ENCODE results near the gene SUV39H1.
"Not testable (repeated sequence)": the region's sequence is repeated elsewhere in the genome, so short reads cannot be mapped to it uniquely, and the experiment has no call there.

Gene SUV39H1

DNA sequence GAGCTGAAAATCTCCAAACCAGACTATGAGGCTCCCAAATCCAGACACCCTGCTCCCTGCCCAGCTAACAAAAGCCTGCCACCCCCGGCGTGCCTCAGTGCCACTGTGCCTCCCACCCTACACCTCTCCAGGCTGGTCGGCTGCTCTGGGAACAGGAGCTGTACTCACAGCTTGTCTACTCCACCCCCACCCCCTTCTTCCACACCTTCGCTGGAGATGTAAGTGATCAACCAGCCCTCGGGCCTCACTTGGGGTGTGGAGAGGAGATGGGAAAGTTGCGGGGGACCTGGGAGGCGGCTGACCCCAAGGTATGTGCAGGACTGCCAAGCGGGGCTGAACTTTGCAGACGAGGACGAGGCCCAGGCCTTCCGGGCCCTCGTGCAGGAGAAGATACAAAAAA is 11.1 kb upstream of the SUV39H1 start:
- no peak for DNase-seq (ENCODE audit: low read depth in 2 of 2)

DNA sequence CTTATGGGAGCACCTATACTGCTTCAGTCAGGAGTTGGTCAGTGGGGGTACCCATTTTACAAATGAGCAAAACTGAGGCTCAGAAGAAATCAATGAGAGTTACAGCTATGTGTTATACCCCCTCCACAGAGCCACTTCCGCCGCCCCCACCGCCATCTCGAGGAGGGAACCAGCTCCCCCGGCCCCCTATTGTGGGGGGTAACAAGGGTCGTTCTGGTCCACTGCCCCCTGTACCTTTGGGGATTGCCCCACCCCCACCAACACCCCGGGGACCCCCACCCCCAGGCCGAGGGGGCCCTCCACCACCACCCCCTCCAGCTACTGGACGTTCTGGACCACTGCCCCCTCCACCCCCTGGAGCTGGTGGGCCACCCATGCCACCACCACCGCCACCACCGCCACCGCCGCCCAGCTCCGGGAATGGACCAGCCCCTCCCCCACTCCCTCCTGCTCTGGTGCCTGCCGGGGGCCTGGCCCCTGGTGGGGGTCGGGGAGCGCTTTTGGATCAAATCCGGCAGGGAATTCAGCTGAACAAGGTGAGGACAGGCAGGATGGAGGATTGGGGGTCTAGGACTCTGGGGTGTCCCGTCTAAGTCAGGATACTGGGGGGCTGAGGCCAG is 7.9 kb upstream of the SUV39H1 start:
- DNase-seq (ENCODE audit: low read depth in 2 of 2) = no peak

DNA sequence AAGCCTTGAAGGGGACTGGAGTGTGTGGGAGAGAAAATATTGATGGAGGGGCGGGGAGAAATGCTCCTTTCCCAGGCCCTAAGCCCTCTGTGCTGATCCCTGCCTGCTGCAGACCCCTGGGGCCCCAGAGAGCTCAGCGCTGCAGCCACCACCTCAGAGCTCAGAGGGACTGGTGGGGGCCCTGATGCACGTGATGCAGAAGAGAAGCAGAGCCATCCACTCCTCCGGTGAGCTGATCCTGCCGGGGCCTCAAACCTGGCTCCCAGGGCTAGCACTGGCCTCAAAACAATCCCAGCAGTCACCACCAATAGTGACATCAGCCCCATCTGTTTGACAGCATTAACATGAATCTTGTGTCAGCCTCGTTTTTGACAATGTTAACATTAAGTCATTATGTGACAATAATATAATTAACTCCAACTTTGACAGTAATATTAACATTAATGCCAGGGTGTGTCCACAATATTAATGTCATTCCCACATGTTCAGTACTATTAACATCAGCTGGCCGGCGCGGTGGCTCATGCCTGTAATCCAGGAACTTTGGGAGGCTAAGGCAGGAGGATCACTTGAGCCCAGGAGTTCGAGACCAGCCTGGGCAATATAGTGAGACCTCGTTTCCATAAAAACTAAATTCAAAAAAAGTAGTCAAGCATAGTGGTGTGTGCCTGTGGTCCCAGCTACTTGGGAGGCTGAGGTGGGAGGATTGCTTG is 7.2 kb upstream of the SUV39H1 start:
- DNase-seq (ENCODE audit: low read depth in 2 of 2) = no peak

DNA sequence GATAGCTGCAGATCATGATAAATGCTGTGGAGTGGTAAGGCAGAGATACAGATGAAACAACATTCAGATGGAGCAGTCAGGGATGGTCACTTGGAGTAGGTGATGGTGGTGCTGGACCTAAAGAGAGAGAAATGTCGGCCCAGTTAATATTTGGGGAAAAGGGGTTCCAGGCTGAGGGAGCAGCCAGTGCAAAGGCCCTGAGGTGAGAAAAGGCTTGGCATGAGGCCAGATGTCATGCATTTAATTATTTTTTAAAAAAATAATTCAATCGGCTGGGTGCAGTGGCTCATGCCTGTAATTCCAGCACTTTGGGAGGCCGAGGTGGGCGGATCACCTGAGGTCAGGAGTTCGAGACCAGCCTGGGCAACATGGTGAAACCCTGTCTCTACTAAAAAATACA is 4.8 kb upstream of the SUV39H1 start:
- DNase-seq (ENCODE audit: low read depth in 2 of 2) = not testable (repeated sequence)

DNA sequence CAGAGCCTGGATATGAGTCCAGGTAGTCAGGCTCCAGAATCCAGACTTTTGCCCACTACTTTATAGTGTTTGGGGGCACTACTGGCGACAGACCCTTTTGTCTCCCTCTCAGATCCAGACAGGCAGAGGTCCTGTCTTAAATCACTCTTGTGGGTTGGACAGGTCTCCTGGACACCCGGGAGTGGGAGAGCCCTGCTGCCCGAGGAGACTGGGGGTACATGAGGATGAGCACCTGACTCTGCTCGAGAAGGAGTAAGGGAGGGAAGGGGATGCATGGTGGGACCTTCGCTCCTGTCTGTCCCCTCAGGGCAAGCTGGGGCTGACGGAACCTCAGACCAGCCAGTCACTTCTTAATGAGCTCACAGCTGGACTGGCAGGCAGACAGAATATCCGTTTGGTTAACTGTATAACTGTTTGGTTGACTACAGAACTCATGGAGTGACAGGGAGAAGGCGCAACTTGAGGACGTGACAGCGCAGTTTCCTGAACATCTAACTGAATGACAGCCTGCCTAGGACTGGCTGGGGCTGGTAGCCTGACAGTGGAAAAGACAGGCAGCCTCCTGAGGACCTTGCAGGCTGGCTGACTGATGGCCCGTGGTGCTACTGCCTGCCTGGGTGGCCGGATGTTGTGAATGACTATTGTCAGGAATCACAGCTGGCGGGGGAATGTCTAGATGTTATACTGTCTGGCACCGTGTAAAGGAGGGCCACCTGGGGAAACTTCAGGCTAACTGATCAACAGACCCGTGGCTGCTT is 1.6 kb upstream of the SUV39H1 start:
- no peak for DNase-seq (ENCODE audit: low read depth in 2 of 2)

DNA sequence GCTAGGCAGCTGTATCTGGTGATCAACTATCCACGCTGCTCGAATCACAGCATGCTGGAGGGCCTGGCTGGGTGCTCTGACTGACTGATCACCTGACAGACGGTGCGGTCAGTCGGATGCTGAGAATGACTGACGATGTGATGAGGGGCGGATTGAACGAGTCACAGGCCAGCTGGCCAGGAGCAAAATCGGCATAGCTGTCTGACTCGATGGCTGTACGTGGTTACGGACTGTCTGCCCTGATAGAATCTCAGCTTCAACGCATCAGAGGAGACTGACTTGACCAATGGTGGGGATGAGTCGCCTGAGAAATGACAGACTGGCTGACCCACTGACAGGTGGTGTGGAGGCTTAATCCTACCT is 1.0 kb upstream of the SUV39H1 start:
- DNase-seq (ENCODE audit: low read depth in 2 of 2) = no peak

DNA sequence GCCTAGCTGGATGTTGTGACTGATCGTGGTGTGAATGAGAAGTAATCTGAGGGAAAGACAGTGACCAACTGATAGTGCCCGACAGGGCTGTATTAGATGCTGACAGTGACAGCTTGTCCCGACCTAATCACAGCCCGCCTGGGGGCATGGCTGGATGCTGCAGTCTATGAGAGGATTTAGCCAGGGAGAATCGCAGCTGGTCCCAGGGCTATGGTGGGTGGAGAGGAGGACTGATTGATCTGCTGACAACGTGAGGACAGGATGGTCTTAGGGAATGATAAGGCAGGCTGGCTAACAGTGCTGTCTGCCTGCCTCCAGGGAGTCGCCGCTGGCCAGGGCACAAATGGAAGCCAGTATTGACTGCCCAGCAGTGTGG is 621 bp upstream of the SUV39H1 start:
- no peak for DNase-seq (ENCODE audit: low read depth in 2 of 2)

DNA sequence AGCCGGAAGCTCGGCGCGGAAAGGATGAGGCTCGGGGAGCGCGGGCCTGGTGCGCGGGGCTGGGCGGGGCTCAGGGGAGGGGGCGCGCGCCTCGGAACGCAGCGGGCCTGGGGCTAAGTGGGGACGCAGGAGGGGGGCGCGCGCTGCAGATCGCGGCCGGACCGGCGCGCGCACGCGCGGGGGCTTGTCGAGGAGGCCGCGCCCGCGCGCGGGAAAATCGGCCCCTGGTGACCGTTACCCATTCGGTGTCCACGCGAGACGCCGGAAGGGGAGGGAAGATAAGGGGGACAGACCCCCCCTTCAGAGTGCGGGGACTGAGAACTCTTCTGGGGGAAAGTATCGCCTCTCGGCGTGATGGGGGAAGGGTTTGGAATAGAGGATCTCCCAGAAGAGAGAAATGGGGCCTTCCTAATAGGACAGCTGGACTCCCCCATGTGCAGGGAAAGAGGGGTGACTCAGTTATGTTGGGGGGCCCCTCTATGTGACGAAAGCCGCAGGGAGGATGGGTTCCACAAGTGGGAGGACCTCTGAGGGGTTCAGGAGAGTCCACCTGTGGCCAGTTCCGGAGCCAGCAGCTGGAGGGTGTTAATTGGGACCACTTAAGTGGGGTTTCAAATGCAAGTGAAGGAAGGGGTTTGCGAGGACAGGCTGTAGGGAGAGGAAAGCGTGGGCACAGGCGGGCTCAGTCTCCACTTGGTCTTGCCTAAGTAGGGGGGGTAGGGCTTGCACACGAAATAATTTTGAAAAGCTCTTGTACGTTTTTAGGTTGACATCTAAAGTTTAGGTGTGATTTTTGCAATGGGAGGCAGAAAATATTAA is 584 bp downstream of the SUV39H1 start:
- no peak for DNase-seq (ENCODE audit: low read depth in 2 of 2)

DNA sequence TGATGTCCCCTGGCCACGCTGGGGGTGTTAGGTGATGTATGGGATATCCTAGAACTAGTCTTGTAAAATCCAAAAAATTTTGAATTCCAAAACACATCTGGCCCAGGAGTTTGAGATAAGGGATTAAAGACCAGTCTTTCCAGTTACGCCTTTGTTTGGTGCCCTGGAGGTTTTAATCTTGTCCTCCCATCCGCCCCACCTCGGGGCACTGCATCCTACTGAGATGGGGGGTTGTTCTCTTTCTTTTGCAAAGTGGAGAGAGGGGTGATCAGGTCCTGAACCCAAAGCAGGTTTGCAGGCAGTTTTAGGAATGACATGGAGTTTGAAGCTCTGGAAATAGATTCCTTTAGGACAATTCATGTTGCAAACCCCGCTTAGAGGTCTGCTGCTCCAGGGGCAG is 1.8 kb downstream of the SUV39H1 start:
- DNase-seq (ENCODE audit: low read depth in 2 of 2) = no peak

DNA sequence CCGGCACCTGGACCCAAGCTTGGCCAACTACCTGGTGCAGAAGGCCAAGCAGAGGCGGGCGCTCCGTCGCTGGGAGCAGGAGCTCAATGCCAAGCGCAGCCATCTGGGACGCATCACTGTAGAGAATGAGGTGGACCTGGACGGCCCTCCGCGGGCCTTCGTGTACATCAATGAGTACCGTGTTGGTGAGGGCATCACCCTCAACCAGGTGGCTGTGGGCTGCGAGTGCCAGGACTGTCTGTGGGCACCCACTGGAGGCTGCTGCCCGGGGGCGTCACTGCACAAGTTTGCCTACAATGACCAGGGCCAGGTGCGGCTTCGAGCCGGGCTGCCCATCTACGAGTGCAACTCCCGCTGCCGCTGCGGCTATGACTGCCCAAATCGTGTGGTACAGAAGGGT is 3.7 kb downstream of the SUV39H1 start:
- DNase-seq (ENCODE audit: low read depth in 2 of 2) = no peak

DNA sequence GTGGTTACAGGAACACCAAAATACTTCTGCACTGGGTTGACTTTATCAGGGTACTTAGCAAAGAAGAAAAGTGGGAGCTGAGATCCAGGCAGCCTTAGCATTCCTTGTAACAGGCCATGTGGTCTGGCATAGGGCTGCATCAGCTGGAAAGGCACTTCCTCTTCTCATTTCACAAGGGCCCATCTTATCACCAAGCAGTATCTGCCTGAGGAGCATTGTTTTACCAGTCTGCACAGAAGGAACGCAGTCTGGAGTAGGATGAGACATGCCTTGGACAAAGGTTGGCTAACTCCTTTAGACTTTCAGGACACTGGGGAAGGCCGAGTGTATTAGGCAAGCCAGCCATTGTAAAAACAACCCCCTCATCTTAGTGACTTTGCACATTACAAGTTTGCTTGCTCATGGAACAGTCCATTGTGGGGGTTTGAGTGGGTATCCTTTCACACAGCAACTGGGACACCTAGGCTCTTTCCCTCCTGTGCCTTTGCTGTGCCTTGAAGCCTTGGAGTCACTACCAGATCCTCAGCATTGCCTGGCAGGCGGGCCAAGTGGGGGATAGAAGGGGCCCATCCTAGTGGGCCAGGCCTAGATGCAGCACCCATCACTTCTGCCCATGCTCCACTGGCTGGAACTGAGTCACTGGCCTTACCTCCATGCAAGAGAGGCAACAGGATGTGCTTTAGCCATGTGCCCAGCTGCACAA is 4.6 kb downstream of the SUV39H1 start:
- DNase-seq (ENCODE audit: low read depth in 2 of 2) = no peak

DNA sequence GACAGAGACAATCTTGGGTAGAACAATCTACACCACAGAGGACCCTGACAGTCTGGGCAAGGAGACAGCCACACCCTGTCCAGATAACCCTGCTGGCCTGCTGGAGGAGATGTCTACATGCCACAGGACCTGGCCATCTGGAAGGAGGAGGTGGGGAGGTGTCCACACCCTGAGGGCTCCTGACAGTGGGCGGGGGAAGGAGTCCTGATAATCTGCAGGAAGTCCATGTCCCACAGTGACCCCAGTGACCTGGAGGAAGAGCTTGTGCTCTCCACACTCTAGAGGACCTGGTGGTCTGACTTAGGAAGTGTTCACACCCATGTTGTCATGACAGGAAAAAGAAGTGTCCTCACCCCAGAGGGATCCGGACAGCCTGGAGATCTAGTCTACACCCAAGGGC is 5.5 kb downstream of the SUV39H1 start:
- DNase-seq (ENCODE audit: low read depth in 2 of 2) = no peak

DNA sequence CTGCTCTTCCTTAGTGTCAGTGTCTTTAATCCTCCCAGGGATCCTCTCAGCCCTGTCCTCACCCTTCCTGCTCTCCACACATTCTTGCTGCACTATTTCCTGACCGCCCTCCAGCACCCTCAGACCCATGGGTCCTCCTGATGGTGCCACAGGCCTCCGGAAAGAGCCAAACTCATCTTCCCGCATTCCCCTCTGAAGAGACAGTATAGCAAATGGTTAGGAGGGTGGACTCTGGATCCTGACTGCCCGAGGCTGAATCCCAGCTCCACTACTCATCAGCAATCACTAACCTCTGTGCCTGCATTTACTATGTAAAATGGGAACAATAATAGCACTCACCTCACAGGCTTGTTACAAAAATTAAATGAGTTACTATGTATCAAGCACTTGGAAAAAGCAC is 6.2 kb downstream of the SUV39H1 start:
- no peak for DNase-seq (ENCODE audit: low read depth in 2 of 2)

DNA sequence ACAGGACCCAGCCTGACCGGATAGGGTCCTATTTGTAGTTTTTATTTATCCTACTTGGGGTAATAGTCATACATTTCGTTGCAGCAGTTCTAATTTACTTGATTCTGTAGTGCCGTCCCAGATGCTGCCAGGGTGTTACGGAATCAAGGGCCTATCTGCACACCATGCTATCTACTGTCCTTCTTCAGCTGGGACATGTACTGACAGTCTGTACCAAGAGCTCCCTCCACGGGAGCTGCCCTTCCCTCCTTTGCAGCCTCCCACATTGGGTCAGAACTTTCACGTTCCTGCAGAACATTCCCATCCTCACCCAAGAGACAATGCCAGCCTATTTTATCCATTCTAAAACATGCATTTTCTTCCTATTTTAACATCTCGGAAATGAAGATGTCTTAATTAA is 6.7 kb downstream of the SUV39H1 start:
- DNase-seq (ENCODE audit: low read depth in 2 of 2) = no peak

DNA sequence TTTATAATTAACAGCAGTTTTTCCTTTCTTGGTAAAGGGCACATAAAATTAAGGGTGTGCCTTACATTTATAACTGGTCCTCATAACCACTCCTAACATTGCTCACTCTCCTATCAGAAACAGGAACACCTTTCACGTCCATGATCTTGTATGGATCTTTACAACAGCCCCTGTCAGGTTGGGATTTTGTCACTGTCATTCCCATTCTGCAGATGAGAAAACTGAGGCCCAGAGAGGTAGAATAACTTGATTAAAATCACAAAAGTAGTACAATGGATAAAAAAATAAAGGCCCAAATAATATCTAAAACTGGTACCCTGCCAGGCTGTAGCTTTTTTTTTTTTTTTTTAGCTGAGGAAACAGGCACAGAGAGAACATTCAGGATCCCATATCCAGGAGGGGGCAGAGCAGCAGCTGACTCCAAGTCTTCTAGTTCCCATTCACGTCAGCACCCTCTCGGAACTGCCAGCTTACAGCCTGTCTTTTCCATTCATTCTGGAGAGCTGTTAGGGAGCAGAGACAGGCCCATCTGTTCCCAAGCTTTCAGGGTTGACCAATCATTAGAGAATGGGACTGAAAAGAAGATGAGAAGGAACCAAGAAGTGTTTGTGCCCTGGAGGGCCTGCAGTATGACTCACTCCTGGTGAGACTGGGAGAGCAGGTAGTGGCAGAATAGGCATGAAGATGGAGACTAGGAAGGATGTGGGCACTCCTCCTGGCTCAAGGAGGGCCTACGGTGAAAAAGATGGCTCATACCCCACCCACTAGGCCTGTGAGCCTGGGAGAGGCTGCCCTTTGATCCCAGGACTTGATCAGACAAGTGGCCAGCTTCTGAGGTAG is 7.3 kb downstream of the SUV39H1 start:
- no peak for DNase-seq (ENCODE audit: low read depth in 2 of 2)

DNA sequence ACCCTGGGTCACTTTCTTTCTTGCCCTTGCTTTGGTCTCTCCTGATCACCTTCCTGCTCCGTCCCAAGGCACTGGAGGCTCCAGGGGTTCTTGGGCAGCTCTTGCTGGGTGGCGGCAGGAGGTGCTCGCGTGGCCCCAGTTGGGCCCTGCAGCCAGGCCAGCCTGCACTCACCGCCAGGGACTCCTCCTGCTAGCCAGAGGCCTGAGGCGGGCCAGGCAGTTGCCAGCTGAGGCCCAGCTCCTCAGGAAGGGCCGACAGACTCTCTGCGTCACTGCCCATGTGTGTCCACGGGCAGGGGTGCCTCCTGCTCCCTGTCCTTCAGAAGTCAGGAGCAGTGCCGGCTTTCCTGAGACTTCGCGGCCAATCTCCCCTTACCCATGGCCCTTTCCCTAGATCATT is 9.3 kb downstream of the SUV39H1 start:
- DNase-seq (ENCODE audit: low read depth in 2 of 2) = no peak

DNA sequence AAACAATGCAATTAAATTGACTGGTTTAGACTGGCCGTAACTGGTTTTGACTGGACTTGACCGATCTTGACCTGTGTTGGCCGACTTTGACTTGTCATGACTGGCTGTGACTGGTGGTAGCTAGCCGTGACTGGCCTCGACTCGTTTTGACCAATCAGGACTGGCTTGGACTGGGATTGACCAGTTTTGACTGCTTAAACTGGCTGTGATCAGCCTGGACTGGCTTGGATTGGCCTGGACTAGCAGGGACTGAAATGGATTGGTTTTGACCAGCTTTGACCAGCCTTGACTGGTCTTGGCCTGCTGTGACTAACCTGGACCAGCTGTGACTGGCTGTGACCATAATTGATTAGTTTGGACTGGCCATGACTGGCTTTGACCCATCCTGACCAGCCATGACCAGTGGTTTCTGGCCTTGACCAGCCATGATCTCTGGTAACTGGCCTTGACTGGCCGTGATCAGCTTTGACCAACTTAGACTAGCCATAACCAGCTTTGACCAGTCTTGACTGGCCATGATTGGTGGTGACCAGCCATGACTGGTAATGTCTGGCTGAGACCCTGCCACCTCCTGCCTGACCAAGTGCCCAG is 13.1 kb downstream of the SUV39H1 start:
- no peak for DNase-seq (ENCODE audit: low read depth in 2 of 2)

DNA sequence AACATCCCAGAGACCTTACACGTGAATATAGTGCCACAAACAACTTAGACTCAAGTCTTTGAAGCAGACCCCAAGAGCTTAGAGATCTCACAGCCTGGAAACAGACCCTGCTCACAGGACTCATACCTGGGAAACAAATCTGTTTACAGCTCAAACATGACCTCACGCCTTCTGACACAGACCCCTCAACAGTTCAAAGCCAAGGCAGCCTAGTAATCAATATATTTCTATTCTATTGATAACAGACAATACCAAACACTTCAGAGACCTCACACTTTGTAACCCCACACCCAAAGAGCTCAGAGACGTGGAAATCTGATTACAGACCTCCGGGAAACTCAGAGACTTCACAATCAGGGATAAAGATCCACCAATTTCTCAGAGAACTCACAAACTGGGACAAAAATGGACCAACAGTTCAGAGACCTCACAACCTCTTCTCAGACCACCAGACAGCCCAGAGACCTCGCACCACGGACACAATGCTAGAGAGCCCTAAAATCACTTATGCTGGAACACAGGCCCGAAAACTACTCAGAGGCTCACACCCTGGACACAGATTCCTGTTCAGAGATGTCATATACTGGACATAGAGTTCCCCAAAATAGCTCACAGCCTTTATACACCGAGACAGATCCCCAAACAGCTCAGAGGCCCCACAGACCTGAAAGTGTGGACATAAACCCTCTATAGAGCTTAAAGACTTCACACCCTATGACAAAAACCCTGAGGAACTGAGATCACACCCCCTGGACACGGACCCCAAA is 14.8 kb downstream of the SUV39H1 start:
- no peak for DNase-seq (ENCODE audit: low read depth in 2 of 2)

DNA sequence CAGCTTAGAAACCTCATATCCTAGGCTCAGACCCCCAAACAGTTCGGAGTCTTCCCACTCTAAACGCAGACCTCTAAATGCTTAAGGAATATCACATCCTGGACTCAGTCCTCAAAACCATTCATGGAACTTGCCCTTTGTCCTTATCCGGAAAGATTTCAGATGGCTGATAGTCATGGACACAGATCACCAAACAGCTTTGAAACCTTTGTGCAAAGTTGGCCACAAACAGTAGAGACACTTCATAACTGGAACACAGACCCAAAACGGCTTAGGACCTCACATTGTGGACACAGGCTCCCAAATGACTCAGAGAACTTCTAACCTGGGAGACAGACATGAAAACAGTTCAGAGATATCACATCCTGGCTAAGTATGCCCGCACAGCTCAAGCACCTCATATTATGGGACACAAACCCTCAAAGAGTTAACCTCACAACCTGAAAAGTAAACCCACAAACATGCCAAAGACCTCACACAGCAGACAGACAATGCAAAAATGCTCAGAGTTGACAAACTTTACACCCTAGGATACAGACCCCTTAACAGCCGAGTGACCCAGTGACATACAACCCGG is 15.5 kb downstream of the SUV39H1 start:
- DNase-seq (ENCODE audit: low read depth in 2 of 2) = no peak

Measured in stimulated activated CD8-positive, alpha-beta memory T cell treated with anti-CD3 and anti-CD28 coated beads, Interleukin-7, amount 100 ng/mL, for 1 hour (primary cell).